ENCODE data around the gene MNX1. TPM values are rescaled to one million over a fixed set of nuclear protein-coding genes. Genes with fewer than 3 reads are reported as not detected.

Gene MNX1
- total and polyA plus RNA-seq, 2 donors (not counting 3 experiments of a cell fraction or from before 2014, with no cell fraction given): not detected

GRCh38 chr7:156979007-156979606, 31.4 kb downstream of the MNX1 start:
- no peaks in the 10 kb centered on the region for H3K79me2 ChIP-seq (ENCODE audit: control insufficient read depth, insufficient read depth, low read length)
- peaks cover 0 to 4% of the 10 kb centered on the region in 2 experiments for H3K36me3 ChIP-seq (ENCODE audit: control insufficient read depth in 2 of 2, extremely low read depth in 1 of 2, insufficient read depth in 2 of 2, low read length in 2 of 2)
- CTCF ChIA-PET: interaction anchor here (1.5 kb wide), 1 partner anchor 15 kb away, joined by 3 read pairs; no protein-coding TSS in a partner anchor
- no peaks in the 10 kb centered on the region for H3K9me3 ChIP-seq (replicated peaks; ENCODE audit: control insufficient read depth, insufficient read depth, low read length)
- no peaks in the 10 kb centered on the region for H3K27me3 ChIP-seq (ENCODE audit: control insufficient read depth in 2 of 2, insufficient read depth in 2 of 2, low read length in 2 of 2)
- intact Hi-C loops (cut with micrococcal nuclease): no loop called here
- no peaks in the 10 kb centered on the region for H3K4me1 ChIP-seq (ENCODE audit: control insufficient read depth, extremely low read depth, insufficient read depth, low read length)
- FAIRE-seq (no peak), DNase-seq (ENCODE audit: low read depth, low spot score) (no peak)
- H3K9ac ChIP-seq (replicated peaks; ENCODE audit: extremely low read depth, insufficient read depth, low read length): no peak overlapping the region
- dilution Hi-C loops (cut with MboI; ENCODE audit: extremely low pct_ligation_motif_present, low sequenced_read_pairs): no loop called here
- BruUV-seq (replicated peaks): no TSS peak
- no peaks in the 10 kb centered on the region for H4K20me1 ChIP-seq (replicated peaks; ENCODE audit: control insufficient read depth, extremely low read depth, insufficient read depth, low read length)
- H3K27ac ChIP-seq (ENCODE audit: insufficient read depth, low read depth, low read length): no peak overlapping the region
- H2AFZ ChIP-seq (ENCODE audit: low read depth, low read length): no peak overlapping the region
- no peaks in the 10 kb centered on the region for H3K9me1 ChIP-seq (replicated peaks; ENCODE audit: control insufficient read depth, extremely low read depth, insufficient read depth, low read length)
- no peak overlapping the region for H3K4me2 ChIP-seq (ENCODE audit: insufficient read depth, low read length)
- TF ChIP-seq EZH2 (IDR thresholded peaks at IDR 0.05; ENCODE audit: borderline replicate concordance, low read depth, low read length, severe bottlenecking) (no peak), MYC (IDR thresholded peaks at IDR 0.05; ENCODE audit: low read depth, low read length) (no peak), GATA2 (IDR thresholded peaks at IDR 0.05; ENCODE audit: insufficient read depth, insufficient read length, low read depth, low read length) (no peak), JUN (IDR thresholded peaks at IDR 0.05; ENCODE audit: borderline replicate concordance, insufficient read depth, insufficient read length, low read depth) (no peak), POLR2A (IDR thresholded peaks at IDR 0.05; ENCODE audit: low read depth, low read length) (no peak), FOS (IDR thresholded peaks at IDR 0.05; ENCODE audit: borderline replicate concordance, insufficient read depth, low read length) (no peak), MAX (IDR thresholded peaks at IDR 0.05; ENCODE audit: insufficient read depth, insufficient read length) (no peak), POLR2AphosphoS5 (IDR thresholded peaks at IDR 0.05; ENCODE audit: insufficient read depth, low read depth, low read length) (no peak), CTCF (IDR thresholded peaks at IDR 0.05; ENCODE audit: extremely low read depth in 1 of 2, insufficient read depth in 1 of 2, low read depth in 1 of 2, low read length in 2 of 2) (no peak)
- POLR2A ChIA-PET: no interaction called here
- no peak overlapping the region for H3K4me3 ChIP-seq (replicated peaks in 1 of 3; ENCODE audit: insufficient read depth in 1 of 3, low read depth in 1 of 3, low read length in 3 of 3)

Data from endothelial cell of umbilical vein (primary cell).